ENCODE measurements around the gene PTGER1.
"Not testable (repeated sequence)": the region's sequence is repeated elsewhere in the genome, so short reads cannot be mapped to it uniquely, and the experiment has no call there.

PTGER1 gene

DNA sequence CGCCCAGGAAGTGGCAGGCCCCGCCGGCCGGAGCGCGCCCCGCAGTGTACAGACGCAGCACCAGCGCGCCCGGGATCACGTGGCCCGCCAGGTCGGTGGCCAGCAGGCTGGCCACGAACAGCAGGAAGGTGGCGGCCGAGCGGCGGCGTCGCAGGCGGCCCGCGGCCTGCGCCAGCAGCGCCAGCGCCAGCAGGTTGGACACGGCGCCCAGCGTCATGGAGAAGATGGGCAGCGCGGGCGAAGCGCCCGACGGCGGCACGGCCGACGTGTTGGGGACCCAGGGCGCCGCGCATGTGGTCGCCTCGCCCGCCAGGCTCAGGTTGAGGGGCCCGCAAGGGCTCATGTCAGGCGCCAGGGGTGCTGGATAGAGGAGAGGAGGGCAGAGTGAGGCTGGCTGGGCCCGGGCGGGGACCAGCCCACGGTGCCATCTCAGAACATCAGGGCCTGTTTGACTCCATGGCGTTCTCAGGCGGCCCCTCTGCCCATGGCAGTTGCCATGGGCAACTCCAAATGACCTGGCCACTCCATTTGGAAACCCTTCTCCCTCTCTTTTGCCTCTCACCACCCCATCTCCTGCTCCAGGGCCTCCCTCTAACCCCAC lies 1.1 kb downstream of the PTGER1 start:
- DNase-seq: no peak

DNA sequence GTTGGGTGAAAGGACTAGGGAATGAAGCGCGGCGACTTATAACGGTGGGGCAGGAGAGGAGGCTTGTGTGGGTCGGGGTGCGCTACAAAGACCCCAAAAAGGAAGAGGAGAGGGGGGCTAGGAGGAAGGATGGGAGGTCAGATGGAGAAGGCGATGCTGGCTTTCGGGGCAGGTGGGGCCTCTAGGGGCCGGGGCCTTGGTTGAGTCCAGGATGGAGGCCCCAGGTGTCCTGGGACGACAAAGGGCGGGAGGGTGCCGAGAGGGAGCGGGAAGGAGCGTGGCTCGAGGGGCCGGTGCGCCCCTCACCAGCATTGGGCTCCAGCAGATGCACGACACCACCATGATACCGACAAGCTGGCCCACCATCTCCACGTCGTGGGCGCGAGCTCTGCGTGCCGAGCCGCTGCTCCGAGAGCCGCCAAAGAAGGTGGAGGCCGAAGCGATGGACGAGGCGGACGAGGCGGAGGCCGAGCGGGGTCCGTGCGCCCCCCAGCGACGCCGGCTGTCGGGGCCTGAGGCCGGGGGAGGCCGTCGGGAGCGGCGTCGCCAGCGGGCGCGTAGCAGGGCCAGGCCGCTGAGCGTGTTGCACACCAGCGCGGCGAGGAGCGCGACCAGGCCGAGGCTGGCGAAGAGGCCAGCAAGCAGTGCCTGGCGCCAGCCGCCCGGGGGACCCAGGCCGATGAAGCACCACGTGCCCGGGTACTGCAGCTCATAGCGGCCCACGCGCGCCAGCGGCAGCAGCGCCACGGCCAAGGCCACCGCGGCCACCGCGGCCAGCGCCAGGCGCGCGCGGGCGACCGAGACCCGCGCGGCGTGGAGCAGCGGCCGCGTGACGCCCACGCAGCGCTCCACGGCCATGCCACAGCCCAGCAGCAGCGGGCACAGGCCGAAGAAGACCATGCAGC lies 1.8 kb downstream of the PTGER1 start:
- DNase-seq: no peak

DNA sequence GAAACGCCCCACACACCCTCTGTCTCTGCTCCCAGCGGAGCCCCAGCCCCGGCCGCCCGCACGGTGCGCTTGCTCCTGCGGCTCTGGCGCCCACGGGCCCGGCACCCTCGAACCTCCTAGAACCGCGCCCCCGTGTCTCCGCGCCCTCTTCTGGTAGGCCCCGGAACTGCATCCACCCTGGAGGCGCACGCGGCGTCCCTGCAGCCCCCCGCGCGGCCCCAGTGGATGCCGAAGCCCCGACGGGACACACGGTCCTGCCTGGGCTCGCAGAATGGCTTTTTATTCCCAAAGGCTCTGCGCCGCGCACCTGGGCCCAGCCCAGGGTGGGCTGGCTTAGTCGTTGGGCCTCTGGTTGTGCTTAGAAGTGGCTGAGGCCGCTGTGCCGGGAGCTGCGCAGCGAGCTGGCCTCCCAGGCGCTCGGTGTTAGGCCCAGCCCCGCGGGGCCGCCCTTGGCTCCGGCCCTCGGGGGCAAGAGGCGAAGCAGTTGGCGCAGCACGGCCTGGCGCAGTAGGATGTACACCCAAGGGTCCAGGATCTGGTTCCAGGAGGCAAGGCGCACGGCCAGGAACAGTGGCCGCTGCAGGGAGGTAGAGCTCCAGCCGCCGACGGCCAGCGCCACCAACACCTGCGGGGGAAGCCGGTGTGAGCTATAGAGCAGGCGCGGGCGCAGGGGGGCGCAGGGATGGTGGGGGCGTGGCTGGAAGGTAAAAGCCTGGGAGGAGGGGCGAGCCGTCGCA lies 2.8 kb downstream of the PTGER1 start:
- DNase-seq: peak; percentile 75 to 79

DNA sequence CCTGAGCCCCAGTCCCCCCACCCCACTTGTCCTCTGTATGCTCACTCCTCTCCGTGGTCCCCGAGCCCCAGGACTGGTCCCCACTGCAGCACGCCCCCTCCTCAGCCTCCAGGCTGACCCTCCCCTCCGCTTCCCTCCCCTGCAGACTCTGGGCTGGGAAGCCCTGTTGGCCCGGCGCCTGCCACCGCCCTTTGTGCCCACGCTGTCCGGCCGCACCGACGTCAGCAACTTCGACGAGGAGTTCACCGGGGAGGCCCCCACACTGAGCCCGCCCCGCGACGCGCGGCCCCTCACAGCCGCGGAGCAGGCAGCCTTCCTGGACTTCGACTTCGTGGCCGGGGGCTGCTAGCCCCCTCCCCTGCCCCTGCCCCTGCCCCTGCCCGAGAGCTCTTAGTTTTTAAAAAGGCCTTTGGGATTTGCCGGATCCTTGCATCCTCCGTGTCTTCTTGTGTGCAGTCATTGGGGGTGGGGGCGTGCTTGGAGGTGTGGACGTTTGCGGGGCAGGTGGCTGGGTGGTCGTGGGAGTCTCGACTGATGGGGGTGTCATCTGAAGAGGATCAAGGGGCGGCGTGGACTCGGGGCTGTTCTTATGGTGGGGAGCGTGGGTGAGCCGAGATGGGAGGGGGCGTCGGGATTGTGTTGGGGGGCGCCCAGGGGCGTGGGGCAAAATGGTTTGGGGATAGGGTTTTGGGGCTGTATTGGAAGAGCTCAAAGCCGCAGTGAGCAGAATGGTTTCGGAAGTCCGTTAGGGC lies 3.5 kb downstream of the PTGER1 start:
- no peak for DNase-seq

DNA sequence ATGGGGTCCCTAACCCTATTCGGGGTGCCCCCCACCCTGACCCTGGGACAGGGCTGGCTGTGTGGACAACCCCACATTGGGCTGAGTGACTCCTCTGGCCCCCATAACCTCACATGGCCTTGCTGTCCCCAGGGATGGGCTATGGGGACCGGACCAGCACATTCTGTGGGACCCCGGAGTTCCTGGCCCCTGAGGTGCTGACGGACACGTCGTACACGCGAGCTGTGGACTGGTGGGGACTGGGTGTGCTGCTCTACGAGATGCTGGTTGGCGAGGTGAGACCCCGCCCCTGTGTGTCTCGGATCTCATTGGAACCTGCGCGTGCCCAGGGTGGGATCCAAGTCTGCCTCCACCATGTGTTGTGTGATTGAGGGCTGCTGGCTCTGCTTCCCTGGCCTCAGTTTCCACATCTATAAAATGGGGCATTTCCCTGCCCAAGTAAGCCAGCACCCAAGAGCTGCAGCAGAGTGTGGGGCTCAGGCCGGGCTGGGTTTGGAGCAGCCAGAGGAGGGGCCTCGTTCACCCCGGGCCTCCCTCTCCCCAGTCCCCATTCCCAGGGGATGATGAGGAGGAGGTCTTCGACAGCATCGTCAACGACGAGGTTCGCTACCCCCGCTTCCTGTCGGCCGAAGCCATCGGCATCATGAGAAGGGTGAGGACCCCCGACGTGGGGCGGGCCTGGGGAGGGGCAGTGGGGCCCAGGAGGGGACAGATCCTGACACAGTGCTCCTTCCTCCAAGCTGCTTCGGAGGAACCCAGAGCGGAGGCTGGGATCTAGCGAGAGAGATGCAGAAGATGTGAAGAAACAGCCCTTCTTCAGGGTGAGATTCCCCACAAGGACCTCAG lies 4.9 kb downstream of the PTGER1 start:
- no peak for DNase-seq

DNA sequence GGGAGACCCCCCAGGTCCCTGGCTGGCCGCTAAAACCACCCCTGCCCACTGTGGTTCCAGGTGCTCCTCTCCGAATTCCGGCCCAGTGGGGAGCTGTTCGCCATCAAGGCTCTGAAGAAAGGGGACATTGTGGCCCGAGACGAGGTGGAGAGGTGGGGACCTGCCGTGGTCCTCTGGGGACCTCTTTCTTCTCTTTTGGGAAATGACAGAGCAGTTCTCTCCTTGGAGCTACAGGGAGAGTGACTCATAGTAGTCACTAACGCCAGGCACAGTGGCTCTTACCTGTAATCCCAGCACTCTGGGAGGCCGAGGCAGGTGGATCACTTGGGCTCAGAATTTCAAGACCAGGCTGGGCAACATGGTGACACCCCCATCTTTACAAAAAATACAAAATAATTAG lies 7.3 kb downstream of the PTGER1 start:
- peak; percentile 4 to 12 for DNase-seq

DNA sequence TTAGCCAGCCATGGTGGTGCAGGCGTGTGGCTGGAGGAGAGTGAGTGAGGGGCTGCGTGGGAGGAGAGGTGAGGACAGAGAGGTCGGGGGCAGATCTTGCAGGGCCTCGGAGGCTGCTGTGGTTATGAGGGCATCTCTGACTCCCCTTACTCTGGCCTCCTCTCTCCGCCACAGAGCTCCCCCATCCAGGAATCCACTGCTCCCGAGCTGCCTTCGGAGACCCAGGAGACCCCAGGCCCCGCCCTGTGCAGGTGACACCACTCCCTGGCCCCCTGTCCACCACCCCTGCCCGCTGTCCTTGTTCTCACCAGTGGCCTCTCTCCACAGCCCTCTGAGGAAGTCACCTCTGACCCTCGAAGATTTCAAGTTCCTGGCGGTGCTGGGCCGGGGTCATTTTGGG lies 7.8 kb downstream of the PTGER1 start:
- no peak for DNase-seq

DNA sequence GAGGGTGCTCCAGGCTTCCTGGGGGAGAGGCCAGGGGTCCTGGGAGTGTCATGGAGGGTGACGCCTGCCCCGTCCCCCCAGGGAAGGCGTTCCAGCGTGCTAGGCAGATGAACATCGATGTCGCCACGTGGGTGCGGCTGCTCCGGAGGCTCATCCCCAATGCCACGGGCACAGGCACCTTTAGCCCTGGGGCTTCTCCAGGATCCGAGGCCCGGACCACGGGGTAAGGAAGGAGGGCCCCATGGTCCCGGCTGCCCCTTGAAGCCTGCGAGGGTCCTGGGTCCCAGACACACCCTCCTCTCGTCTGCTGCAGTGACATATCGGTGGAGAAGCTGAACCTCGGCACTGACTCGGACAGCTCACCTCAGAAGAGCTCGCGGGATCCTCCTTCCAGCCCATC lies 11.4 kb downstream of the PTGER1 start:
- DNase-seq: no peak

DNA sequence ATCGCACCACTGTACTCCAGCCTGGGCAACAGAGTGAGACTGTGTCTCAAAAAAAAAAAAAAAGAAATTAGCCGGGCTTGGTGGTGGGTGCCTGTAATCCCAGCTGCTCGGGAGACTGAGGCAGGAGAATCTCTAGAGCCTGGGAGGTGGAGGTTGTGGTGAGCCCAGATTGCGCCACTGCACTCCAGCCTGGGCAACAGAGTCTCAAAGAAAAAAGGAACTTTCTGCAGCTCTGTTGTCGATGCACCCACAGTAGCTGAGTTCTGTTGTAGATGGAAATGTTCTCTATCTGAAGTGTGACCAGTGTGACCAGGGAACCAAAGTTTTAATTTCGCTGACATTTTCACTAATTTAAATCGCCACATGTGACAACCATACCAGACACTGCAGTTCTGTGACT lies 12.8 kb downstream of the PTGER1 start:
- DNase-seq: peak in 1 of 2 experiments; percentile 6

DNA sequence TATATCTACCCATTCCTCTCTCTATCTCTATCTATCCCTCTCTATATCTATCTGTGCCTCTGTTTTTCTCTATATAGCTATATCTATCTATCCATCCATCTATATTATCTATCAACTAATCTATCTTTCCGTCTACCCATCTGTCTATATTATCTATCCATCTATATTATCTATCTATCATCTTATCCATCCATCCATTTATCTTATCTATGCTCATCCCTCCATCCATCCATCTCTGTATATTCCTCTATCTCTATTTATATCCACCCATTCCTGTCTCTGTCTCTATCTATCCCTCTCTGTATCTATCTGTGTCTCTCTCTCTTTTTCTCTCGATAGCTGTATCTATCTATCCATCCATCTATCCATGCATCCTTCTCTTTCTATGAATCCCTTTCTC lies 14.2 kb downstream of the PTGER1 start:
- DNase-seq: no peak

DNA sequence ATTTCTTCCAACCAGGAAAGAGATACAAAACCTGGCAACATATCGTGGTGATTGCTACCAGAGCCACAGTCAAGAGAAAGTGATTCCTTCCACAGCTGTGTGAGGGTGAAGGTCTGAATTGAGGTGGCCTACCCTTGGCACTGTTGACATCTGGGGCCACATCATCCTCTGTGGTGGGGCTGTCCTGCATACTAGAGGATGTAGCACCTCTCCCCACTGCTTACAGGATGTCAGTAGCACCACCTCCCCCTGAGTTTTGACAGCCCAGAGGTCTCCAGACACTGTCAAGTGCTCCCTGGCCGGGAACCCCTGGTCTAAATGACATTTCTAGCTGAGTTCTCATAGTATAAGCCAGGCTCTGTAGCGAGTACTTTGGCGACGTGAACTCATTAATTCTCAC lies 15.5 kb downstream of the PTGER1 start:
- DNase-seq: no peak

DNA sequence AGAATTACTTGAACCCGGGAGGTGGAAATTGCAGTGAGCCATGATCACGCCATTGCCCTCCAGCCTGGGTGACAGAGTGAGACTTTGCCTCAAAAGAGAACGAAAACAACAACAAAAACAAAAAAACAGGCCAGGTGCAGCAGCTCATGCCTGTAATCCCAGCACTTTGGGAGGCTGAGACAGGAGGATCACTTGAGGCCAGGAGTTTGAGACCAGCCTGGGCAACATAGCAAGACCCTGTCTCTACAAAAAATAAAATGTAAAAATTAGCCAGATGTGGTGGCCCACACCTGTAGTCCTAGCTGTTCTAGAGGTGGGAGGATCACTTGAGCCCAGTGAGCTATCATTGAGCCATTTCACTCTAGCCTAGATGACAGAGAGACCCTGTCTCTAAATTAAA lies 22.9 kb downstream of the PTGER1 start:
- DNase-seq: not testable (repeated sequence)

DNA sequence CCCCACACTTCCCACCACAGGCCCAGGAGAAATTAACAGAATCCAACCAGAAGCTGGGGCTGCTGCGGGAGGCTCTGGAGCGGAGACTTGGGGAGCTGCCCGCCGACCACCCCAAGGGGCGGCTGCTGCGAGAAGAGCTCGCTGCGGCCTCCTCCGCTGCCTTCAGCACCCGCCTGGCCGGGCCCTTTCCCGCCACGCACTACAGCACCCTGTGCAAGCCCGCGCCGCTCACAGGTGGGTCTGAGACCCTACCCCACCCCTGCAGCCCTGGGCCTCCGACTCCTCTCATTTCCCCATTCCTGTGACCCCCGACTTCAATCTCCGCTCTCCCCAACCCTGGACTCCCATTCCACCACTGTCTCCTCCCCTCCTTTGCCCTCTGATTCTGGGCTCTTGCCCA lies 24.3 kb downstream of the PTGER1 start:
- no peak for DNase-seq

DNA sequence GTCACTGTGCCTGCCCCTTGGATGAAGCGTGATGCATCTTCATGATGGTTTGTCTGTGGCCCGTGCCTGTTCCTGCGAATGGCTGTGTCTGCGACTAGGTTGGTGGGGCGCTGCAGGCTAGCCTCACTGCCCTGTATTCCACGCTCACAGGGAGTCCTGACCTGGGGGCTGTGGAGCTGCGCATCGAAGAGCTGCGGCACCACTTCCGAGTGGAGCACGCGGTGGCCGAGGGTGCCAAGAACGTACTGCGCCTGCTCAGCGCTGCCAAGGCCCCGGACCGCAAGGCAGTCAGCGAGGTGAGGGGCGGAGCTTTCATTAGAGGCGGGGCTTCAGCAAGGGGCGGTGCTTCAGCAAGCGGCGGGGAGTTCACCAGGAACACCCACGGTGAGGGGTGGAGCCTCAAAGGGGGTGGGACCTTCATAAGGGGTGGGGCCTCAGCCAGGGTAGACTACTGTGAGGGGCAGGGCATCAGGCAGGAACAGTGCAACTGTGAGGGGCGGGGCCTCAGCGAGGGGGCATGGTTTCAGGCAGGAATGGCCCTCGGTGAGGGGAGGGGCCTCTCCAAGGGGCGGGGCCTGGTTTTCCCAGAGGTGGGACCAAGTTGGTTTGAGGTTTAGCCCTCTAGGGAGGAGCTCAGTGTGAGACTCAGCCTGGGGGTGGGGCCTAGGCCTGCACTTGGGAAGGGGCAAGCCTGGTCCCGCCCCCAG lies 24.8 kb downstream of the PTGER1 start:
- DNase-seq: peak; percentile 67 to 69

DNA sequence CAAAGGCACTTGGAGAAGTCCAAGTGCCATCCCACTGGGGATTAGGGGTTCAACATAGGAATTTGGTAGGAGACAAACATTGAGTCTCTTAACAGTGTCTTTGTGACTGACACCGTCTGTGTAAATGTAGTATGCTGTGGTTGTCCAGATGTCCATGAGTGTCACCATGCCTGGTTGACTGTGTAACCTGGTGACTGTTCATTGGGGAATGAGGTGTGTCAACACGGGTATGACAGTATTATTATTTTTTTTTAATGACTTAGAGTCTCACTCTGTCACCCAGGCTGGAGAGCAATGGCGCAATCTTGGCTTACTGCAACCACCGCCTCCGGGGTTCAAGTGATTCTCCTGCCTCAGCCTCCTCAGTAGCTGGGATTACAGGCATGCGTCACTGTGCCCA lies 25.8 kb downstream of the PTGER1 start:
- DNase-seq: no peak

DNA sequence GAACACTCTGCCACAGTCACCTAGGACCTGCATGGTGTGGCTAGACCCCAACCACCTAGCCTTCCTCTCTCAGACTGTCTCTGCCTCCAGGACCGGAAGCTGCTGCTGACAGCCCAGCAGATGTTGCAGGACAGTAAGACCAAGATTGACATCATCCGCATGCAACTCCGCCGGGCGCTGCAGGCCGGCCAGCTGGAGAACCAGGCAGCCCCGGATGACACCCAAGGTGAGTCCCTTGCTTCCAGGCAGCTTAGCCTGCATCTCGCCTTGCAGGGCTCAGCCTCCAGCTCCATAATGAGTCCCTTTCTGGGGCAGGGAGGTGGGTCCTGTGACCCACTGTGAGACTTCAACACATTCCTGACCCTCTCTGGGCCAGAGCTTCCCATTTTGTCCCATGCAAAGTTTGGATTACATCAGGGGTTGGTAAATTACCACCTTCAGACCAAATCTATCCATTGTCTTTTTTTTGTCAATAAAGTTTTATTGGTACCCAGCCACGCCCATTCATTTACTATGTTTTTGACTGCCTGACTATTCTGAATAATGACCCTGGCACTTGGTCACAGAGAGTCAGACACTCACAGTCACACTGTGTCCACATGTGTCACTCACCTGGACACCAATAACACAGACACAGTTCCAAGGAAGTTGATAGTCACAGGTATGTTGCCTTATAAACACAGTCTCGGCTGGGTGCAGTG lies 28.7 kb downstream of the PTGER1 start:
- no peak for DNase-seq

DNA sequence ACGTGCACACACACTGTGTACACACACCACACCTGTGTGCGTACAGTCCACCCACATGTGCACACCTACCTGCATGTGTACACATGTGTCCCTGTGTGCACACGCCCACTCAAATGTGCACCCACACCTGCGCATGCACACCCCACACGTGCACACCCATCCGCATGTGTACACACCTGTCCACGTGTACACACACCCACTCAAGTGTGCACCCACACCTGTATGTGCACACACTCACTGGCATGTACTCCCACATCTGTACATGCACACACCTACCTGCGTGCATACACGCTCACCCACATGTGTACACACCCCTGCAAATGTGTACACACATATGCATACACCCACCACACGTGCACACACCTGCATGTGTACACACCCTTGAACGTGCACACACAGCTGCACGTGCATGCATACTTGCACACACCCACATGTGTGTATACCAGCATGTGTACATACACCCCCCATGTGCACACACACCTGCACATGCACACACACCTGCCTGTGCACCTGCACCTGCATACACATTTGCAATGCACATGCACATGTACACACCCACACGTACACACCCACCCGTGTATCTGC lies 31.4 kb downstream of the PTGER1 start:
- DNase-seq: no peak

DNA sequence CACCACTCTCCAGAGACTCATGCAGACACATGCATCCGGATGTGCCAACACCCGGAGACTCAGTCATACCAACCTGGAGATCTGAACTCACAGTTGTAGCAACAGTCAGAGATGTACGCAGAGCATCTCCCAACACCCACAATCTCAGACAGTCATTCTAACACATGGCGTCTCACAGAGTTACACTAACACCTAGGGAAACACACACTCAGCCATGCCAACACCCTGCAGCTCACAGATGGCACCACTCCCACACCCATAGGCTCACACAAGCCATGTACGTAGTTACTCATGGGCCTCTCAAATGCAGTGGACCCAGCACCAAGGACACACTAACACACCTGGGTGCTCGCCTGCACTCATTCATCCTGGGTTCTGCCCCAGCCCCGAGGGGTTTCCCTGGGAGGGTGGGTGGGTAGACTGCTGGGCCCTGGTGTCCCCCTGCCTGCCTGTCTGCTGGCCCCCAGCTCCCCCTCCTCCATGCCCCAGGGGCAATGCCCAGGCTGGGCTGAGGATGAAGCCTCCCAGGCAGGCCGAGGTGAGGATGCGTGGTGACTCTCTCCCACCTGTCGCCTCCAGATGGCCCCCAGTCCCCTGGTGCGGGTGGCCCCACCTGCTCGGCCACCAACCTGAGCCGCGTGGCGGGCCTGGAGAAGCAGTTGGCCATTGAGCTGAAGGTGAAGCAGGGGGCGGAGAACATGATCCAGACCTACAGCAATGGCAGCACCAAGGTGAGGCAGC lies 32.1 kb downstream of the PTGER1 start:
- no peak for DNase-seq

DNA sequence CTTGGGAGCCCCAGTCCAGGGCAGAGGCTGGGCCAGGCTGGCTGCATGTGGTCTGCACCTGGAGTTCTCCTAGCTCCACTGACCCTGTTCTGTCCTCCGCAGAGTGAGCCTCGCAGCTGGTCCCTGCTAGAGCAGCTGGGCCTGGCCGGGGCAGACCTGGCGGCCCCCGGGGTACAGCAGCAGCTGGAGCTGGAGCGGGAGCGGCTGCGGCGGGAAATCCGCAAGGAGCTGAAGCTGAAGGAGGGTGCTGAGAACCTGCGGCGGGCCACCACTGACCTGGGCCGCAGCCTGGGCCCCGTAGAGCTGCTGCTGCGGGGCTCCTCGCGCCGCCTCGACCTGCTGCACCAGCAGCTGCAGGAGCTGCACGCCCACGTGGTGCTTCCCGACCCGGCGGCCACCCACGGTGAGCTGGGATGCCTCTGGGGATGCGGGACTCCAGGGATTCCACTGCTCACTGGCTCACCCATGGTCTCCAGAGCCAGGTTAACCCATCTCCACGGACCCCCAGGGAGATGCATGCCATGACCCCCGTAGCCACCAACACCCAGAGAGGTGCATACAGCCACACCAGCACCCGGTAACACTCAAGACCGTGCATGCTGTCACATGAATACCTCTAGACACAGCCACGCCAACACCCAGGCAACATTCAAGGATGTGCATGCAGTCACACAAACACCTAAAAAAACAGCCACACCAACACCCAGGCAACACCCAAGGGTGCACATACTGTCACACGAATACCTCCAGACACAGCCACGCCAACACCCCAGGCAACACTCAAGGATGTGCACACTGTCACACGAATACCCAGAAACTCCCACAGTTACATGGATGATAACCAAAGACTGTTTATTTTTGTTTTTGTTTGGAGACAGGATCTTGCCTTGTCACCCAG lies 33.9 kb downstream of the PTGER1 start:
- no peak for DNase-seq

Data from Kasumi-1 (cell line).